Adipocyte (in vitro differentiated cells): ENCODE results near the gene CHTOP.
"Not testable (repeated sequence)": the region's sequence is repeated elsewhere in the genome, so short reads cannot be mapped to it uniquely, and the experiment has no call there.

Experiments
- DNase-seq: peaks from one replicate; pipeline ENCODE4 v3.0.0-alpha.2; 2015; ENCODE audit warnings: low read depth
- H3K27me3 ChIP-seq: replicated peaks from 2 replicates; pipeline ENCODE4 v1.7.0; 2013; ENCODE audit warnings: mild to moderate bottlenecking, low read length, moderate library complexity; ENCODE audit not compliant: control insufficient read depth, insufficient read depth
- H3K36me3 ChIP-seq: 2 replicates; pipeline ENCODE4 v1.7.0; 2013; ENCODE audit warnings: low read length, mild to moderate bottlenecking, moderate library complexity; ENCODE audit not compliant: control insufficient read depth, insufficient read depth, severe bottlenecking
- H3K4me1 ChIP-seq: 2 replicates; pipeline ENCODE4 v1.7.0; 2013; ENCODE audit warnings: mild to moderate bottlenecking, low read length, moderate library complexity; ENCODE audit not compliant: control insufficient read depth, insufficient read depth
- H3K4me3 ChIP-seq: 2 replicates; pipeline ENCODE4 v1.7.0; 2013; ENCODE audit warnings: mild to moderate bottlenecking, low read length, moderate library complexity
- H3K9ac ChIP-seq: 2 replicates; pipeline ENCODE4 v1.7.0; 2013; ENCODE audit warnings: mild to moderate bottlenecking, low read length, moderate library complexity
- H3K9me3 ChIP-seq: 2 replicates; pipeline ENCODE4 v1.7.0; 2013; ENCODE audit warnings: mild to moderate bottlenecking, low read length, moderate library complexity; ENCODE audit not compliant: control insufficient read depth

CHTOP gene

DNA sequence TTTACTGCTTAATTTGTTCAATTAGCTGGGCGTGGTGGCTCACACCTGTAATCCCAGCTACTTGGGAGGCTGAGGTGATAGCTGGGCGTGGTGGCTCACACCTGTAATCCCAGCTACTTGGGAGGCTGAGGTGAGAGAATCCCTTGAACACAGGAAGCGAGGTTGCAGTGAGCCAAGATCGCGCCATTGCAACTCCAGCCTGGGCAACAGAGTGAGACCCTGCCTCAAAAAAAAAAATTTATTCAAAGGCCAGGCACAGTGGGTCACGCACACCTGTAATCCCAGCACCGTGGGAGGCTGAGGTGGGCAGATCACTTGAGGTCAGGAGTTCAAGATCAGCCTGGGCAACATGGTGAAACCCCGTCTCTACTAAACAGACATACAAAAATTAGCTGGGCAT is 34.8 kb downstream of the CHTOP start:
- Histone ChIP-seq H3K4me1 (peaks cover 23% of the 10 kb centered on the region), H3K36me3 (peaks cover 55% of the 10 kb centered on the region)
- not testable (repeated sequence) for H3K4me3 ChIP-seq, DNase-seq, H3K27me3 ChIP-seq, H3K9ac ChIP-seq, H3K9me3 ChIP-seq

DNA sequence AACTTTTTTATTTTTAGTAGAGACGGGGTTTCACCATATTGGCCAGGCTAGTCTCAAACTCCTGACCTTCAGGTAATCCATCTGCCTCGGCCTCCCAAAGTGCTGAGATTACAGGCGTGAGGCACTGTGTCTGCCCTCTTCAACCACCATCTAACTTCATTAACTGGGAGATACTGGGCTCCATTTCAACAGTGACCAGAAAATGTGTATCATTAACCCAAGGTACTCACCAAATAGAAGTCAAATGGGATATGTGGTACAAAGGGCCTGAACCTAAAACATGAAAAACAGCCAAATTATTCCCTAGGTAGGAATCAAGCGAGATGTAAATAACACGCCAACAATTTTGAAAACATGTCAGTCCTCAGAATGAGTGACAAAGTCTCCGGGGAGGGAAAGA is 35.7 kb downstream of the CHTOP start:
- DNase-seq = no peak
- Histone ChIP-seq H3K27me3 (no peaks in the 10 kb centered on the region), H3K4me3 (peak overlapping the region; percentile 98), H3K4me1 (peaks cover 19% of the 10 kb centered on the region), H3K36me3 (peaks cover 45% of the 10 kb centered on the region), H3K9ac (peak overlapping the region; percentile 95), H3K9me3 (no peaks in the 10 kb centered on the region)

DNA sequence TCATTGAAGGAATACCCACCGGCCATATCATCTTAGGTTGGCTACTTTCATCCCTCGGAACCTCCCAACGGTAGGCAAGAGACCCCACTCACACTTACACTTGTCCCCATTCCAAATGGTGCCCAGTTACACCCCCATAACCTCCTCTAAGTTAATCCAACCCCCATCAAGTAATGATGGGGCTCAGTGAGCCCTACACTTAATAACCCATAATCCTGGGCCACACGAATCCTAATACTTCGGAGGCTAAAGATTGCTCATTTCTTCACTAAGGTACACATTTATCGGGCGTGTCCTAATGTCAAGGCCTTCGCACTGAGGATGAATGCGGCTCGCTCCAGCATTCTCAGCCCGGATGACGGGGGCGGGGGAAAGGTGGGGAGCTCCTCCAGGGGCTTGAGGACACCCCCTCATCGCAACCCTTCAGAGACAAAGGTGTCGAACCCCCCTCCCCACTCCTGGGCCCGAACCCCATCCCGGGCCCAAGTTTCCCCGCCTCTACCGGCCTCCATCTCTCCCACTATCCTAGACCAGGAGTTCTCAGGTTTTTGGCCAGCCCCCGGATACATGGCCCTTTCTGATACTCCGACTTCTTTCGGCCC is 36.5 kb downstream of the CHTOP start:
- H3K4me1 ChIP-seq = peaks cover 19% of the 10 kb centered on the region
- no peaks in the 10 kb centered on the region for H3K9me3 ChIP-seq
- no peak for DNase-seq
- H3K27me3 ChIP-seq = no peaks in the 10 kb centered on the region
- peaks cover 38% of the 10 kb centered on the region for H3K36me3 ChIP-seq
- H3K4me3 ChIP-seq = peak overlapping the region; percentile 98
- H3K9ac ChIP-seq = peak overlapping the region; percentile 95

DNA sequence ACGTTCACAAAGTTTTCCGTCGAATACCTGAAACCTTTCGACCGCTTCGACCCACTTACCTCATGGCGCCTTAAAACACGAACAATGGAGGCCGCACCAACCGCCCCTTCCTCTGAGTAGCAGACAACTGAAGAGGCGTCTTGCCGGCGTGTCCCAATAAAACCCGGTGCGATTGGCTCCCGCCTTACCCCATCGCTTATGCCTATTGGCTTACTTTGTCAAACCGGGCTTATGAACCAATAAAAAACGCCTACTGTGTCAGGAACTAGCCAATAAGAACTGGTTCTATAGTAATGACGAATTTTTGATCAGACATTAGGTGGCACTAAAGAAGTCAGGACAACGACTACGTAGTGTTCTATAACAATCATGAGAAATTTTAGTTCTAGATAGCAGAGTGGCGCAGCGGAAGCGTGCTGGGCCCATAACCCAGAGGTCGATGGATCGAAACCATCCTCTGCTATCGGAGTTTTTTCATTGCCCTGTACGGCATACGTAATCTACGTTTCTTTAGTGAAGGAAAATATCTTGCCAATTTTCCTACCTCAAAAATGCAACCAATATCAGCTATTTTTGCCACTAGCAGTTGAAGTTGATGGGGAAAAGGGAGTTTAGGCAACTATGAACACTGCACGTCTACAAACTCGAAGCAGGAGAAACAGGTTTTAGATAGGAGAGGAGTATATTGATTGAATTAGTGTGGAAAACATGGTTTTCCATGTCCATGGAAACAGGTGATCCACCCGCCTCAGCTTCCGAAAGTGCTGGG is 37.2 kb downstream of the CHTOP start, which contains the start of gene ILF2:
ILF2 (minus strand) TSS at position 135 of the 769 bp plus-strand sequence; CDS start at position 64, 71 bp downstream.
- DNase-seq = peak; percentile 99
- Histone ChIP-seq H3K27me3 (no peaks in the 10 kb centered on the region), H3K9me3 (no peaks in the 10 kb centered on the region), H3K4me3 (peak within 1 kb of the TSS; percentile 98), H3K36me3 (peaks cover 31% of the 10 kb centered on the region), H3K4me1 (peaks cover 19% of the 10 kb centered on the region), H3K9ac (peak within 1 kb of the TSS; percentile 95)

DNA sequence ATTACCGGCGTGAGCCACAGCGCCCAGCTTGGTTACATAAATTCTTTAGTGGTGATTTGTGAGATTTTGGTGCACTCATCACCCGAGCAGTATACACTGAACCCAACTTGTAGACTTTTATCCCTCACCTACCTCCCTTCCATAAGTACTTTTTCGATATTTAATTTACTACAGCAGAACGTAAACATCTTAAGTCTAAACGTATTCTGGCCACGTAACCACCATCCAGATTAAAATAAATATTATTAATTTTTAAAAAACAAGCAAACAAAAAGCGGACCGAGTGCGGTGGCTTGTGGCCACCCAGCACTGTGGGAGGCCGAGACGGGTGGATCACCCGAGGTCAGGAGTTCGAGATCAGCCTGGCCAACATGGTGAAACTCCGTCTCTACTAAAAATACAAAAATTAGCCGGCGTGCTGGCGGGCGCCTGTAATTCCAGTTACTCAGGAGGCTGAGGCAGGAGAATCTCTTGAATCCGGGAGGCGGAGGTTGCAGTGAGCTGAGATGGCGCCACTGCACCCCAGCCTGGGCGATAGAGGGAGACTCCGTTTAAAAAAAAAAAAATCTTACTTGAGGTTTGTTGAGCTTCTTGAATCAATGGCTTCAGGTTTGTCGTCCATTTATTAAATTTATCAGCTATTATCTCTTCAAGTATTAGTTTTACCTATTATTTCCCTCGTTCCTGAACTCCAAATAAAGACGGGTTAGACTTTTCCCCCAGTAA is 37.9 kb downstream of the CHTOP start:
- H3K36me3 ChIP-seq = peaks cover 23% of the 10 kb centered on the region
- DNase-seq = not testable (repeated sequence)

DNA sequence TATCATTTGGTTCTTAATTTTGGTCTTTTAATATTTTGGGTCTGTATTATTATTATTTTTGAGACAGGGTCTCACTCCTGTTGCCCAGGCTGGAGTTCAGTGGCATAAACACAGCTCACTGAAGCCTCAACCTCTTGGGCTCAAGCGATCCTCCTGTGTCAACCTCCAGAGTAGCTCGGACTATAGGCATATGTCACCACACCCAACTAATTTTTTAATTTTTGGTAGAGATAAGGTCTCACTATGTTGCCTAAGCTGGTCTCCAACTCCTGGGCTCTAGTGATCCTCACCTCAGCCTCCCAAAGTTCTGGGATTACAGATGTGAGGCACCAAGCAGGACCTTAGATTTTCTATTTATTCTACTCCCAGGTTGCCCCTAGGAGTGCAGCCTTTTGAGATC is 39.6 kb downstream of the CHTOP start:
- no peaks in the 10 kb centered on the region for H3K9me3 ChIP-seq
- no peak overlapping the region for H3K9ac ChIP-seq
- no peak for DNase-seq
- no peak overlapping the region for H3K4me3 ChIP-seq
- H3K4me1 ChIP-seq = peaks cover 28% of the 10 kb centered on the region
- no peaks in the 10 kb centered on the region for H3K27me3 ChIP-seq
- peaks cover 6% of the 10 kb centered on the region for H3K36me3 ChIP-seq

More for the DNA sequence above, 37.9 kb downstream of the CHTOP start:
- Histone ChIP-seq H3K9ac (peak overlapping the region; percentile 68), H3K4me1 (peaks cover 19% of the 10 kb centered on the region), H3K4me3 (peak overlapping the region; percentile 78)
- H3K9me3 ChIP-seq, H3K27me3 ChIP-seq: not testable (repeated sequence)

DNA sequence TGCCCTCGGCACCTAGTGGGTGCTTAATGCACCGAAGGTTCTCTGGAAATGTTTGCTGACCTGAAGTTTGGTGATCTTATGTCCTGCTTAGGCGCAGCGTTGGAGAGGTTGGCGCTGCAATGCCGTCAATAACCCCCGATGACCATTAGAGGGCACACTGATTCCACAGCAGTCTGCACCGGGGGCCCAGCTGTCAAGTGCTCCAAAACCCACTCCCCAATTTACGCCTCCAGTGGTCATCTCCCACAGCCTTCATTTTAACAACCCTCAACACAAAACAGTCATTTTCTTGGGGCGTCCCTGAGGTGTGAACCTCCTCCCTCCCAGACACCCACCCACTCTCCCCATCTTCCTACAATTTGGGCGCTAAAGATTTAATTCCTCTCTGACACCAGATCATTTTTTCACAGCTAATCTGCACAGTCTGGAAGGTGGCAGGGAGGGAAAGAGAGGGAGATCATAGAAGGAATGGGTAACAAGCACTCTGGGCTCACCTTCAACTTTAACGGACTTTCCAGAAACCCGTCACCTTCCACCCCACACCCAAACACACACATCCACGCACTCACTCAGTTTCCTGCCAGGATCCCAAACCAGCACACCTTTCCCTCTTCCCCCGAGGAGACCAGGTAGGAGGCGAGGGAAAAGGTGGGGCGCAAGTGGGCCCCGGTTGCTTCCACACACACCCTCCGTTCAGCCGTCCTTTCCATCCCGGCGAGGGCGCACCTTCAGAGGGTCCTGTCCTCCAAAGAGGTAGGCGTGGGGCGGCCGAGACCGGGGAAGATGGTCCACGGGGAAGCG is 44.1 kb downstream of the CHTOP start:
- Histone ChIP-seq H3K27me3 (no peaks in the 10 kb centered on the region), H3K4me1 (peaks cover 19% of the 10 kb centered on the region), H3K4me3 (peak overlapping the region; percentile 83), H3K9ac (peak overlapping the region; percentile 86), H3K9me3 (no peaks in the 10 kb centered on the region), H3K36me3 (peaks cover 20% of the 10 kb centered on the region)
- DNase-seq = peak; percentile 79

DNA sequence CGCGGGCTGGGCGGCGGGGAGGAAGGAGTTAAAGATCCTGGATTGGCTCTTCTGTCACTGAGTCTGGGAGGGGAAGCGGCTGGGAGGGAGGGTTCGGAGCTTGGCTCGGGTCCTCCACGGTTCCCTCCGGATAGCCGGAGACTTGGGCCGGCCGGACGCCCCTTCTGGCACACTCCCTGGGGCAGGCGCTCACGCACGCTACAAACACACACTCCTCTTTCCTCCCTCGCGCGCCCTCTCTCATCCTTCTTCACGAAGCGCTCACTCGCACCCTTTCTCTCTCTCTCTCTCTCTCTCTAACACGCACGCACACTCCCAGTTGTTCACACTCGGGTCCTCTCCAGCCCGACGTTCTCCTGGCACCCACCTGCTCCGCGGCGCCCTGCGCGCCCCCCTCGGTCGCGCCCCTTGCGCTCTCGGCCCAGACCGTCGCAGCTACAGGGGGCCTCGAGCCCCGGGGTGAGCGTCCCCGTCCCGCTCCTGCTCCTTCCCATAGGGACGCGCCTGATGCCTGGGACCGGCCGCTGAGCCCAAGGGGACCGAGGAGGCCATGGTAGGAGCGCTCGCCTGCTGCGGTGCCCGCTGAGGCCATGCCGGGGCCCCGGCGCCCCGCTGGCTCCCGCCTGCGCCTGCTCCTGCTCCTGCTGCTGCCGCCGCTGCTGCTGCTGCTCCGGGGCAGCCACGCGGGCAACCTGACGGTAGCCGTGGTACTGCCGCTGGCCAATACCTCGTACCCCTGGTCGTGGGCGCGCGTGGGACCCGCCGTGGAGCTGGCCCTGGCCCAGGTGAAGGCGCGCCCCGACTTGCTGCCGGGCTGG is 44.9 kb downstream of the CHTOP start, which contains the start of gene NPR1:
NPR1 (plus strand) TSS at position 170 of the 818 bp plus-strand sequence; CDS start at position 591, 421 bp downstream.
- Histone ChIP-seq H3K9ac (peak within 1 kb of the TSS; percentile 86), H3K4me3 (peak within 1 kb of the TSS; percentile 83), H3K27me3 (no peaks in the 10 kb centered on the region), H3K9me3 (no peaks in the 10 kb centered on the region), H3K36me3 (peaks cover 28% of the 10 kb centered on the region), H3K4me1 (peaks cover 19% of the 10 kb centered on the region)
- peak; percentile 66 for DNase-seq

DNA sequence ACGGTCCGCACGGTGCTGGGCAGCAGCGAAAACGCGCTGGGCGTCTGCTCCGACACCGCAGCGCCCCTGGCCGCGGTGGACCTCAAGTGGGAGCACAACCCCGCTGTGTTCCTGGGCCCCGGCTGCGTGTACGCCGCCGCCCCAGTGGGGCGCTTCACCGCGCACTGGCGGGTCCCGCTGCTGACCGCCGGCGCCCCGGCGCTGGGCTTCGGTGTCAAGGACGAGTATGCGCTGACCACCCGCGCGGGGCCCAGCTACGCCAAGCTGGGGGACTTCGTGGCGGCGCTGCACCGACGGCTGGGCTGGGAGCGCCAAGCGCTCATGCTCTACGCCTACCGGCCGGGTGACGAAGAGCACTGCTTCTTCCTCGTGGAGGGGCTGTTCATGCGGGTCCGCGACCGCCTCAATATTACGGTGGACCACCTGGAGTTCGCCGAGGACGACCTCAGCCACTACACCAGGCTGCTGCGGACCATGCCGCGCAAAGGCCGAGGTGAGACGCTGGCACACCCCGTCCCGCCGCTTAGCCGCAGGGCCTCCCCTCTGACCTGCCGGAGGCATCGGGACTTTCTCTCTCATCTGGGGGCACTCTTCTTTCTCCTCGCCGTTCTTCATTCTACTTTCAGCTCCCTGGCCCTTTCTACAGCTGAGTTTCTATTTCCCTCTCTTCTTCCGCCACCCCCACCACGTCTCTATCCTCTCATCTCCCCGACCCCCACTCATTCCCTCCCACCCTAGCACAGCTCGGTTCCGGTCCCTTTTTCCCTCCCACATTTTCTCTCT is 45.7 kb downstream of the CHTOP start:
- DNase-seq = peak; percentile 31
- H3K4me1 ChIP-seq = peaks cover 22% of the 10 kb centered on the region
- peak overlapping the region; percentile 86 for H3K9ac ChIP-seq
- H3K36me3 ChIP-seq = peaks cover 32% of the 10 kb centered on the region
- H3K4me3 ChIP-seq = peak overlapping the region; percentile 83
- H3K27me3 ChIP-seq = no peaks in the 10 kb centered on the region
- H3K9me3 ChIP-seq = no peaks in the 10 kb centered on the region

DNA sequence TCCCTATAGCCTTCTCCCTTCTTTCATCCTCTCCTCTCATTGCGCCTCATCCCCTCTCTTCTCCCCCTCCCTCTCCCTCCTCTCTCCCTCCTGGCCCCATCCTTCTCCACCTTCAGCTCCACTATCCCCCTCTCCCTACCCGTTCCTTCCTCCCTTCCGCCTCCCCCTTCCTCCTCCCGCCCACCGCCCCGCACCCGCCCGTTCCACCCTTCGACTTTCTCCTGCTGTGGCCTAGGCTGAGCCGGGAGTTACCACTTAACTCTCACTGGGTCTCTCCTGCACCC is 46.2 kb downstream of the CHTOP start:
- H3K4me1 ChIP-seq = peaks cover 22% of the 10 kb centered on the region
- no peaks in the 10 kb centered on the region for H3K9me3 ChIP-seq
- H3K4me3 ChIP-seq = peak overlapping the region; percentile 83
- H3K9ac ChIP-seq = peak overlapping the region; percentile 86
- no peaks in the 10 kb centered on the region for H3K27me3 ChIP-seq
- peaks cover 37% of the 10 kb centered on the region for H3K36me3 ChIP-seq
- DNase-seq = no peak
